VCaP (cell line): Measurements from ENCODE around the gene PTPN22.
"Not testable (repeated sequence)": the region's sequence is repeated elsewhere in the genome, so short reads cannot be mapped to it uniquely, and the experiment has no call there.

Source experiments
- H3K27ac ChIP-seq: fragments of 450-650 bp; 2 replicates; pipeline ENCODE4 v1.5.1; 2017
- CTCF ChIP-seq: fragments of 450-650 bp; conservative IDR thresholded peaks from 2 replicates; pipeline ENCODE4 v1.5.1; 2017; ENCODE audit warnings: mild to moderate bottlenecking, moderate library complexity

Gene PTPN22

GRCh38 chr1:113856401-113856790 lies 15.1 kb downstream of the PTPN22 start:
- TF ChIP-seq CTCF: no peak
- H3K27ac ChIP-seq: no peak overlapping the region

GRCh38 chr1:113855630-113856400 lies 15.7 kb downstream of the PTPN22 start:
- H3K27ac ChIP-seq: no peak overlapping the region
- no peak for TF ChIP-seq CTCF

GRCh38 chr1:113854234-113854633 lies 17.3 kb downstream of the PTPN22 start:
- H3K27ac ChIP-seq: no peak overlapping the region
- TF ChIP-seq CTCF: no peak

- not testable (repeated sequence) for H3K27ac ChIP-seq
These were observed 18.8 kb downstream of the PTPN22 start for GRCh38 chr1:113852694-113853093.

GRCh38 chr1:113850127-113850796 lies 21.2 kb downstream of the PTPN22 start:
- TF ChIP-seq CTCF: no peak
- H3K27ac ChIP-seq: no peak overlapping the region

- no peak overlapping the region for H3K27ac ChIP-seq
- TF ChIP-seq CTCF: no peak
These were observed 22.4 kb downstream of the PTPN22 start for GRCh38 chr1:113849072-113849471.

- no peak overlapping the region for H3K27ac ChIP-seq
- no peak for TF ChIP-seq CTCF
These were observed 25.0 kb downstream of the PTPN22 start for GRCh38 chr1:113846391-113847035.
